Measurements from ENCODE around the gene PMFBP1.

- TF ChIP-seq EP300 (IDR thresholded peaks at IDR 0.05) = no peak
- no peak for TF ChIP-seq CTCF (IDR thresholded peaks at IDR 0.05)
Observed at GRCh38 chr16:72137380-72138063, 34.4 kb downstream of the PMFBP1 start.
